Medulla oblongata (tissue), 1 donor: ENCODE data around the gene FFAR4.
A peak's percentile ranks its signal among the peaks of the same experiment; 100 is the strongest.

ENCODE experiments used
- DNase-seq: peaks from one replicate; pipeline ENCODE4 v3.0.0-alpha.2; 2015; ENCODE audit errors: extremely low spot score

The FFAR4 gene

DNA sequence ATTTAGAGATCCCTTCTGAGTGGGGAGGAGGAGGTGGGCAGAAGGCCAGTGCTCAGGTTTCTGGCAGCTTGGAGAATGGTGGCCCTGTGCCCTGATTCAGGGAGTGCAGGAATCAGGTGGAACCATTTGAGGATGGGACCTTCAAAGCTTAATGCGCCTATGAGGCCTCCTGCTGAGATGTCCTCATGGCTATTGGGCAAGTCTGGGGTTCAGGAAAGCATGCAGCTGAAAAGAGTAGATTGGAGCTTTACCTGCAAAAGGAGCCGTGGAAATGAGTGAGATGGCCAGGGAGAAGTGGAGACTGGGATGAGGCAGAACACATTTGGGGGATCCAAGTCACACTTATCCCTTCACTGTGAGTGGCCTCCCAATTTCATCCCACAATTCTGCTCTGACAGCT is 6.1 kb downstream of the FFAR4 start:
- DNase-seq, result no peak

DNA sequence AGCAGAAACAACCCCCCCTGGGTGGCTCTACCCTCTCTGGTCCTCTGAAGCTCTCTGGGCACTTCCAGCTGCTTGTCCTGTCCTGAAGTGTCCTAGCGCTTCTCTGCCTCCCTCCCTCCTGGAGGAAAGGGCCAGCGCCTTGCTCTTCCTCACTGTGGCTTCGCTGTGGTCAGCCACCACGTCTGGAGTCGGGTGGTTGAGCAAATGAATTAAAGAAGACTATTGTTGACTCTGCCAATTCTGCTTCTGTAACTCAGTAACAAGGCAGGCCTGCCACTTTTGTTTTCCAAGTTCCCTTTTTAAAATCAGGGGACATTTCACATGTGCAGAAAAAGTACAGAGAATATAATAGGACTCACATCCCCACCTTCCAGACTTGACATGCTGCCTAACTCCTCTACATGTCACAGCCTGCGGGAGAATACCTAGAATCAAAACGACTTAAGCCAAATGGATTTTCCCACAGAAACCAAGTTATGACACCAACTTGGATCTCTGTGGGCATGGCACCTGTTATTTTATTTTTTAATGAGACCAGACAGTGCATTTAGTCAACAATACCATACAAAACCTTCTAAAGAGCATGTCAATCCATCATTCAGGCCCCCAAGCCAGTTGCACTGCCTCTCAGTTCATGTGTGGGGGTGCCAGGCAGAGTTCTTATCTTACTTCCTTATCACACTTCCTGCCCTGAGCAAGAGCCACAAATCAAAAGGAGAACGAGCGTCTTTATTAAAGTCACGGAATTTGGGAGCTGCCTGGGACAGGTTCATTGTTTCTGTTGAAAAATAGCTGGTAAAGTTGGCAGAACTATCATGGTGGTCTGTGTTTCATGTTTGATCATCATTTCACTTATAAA is 6.8 kb downstream of the FFAR4 start:
- peak; percentile 82 for DNase-seq

GRCh38 chr10:93573924-93574323 is 7.5 kb downstream of the FFAR4 start:
- no peak for DNase-seq

GRCh38 chr10:93576888-93577287 is 10.4 kb downstream of the FFAR4 start:
- DNase-seq, result no peak

DNA sequence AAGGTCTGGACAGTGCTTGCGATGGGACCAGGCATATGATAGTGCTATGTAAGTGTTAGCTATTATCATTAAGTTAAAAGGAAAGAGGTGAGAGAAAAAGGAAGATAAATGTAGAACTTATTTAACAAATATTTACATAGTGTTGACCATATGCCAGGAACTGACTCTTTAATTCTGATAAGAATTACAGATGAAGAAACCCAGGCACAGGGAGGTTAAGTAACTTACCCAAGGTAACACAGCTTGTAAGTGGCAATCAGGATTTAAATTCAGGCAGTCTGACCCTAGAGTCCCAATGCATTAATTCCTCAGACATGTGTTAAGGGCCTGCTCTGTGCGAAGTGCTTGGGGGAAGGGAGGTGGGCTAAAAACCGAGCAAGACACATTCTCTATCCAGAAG is 11.1 kb downstream of the FFAR4 start:
- no peak for DNase-seq

GRCh38 chr10:93579089-93579488 is 12.6 kb downstream of the FFAR4 start:
- no peak for DNase-seq

DNA sequence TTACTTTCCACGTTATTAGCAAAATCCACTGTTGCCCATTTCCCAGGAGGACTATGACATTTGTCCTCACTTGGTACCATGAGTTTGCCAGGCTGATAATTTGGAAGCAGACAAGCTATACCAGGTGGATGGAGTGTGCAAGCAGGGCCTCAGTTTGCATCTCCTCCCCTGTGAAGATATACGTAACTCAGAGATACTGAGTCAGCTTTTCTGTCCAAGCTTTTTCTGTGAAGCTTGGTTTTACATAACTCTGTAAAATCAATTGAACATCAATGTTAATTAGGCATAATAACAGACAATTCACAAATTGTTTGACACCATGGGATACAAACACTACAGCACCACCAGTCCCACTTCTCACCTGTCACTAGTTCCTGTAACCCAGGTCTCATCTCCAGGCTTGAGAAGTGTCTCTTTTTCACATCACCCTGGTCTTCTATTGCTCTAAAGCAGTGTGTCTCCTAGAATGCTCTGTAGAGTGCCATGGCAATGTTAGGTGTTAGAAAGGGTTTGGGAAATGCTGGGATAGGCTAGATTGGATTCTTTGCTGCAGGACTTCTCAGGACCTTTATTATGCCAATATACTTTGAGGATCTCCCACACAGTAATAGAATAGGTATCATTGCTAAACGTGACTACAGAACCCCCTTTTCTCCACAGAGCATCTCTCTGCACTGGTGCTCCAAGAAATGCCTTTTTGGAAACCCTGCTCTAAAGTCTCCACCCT is 13.7 kb downstream of the FFAR4 start:
- no peak for DNase-seq

DNA sequence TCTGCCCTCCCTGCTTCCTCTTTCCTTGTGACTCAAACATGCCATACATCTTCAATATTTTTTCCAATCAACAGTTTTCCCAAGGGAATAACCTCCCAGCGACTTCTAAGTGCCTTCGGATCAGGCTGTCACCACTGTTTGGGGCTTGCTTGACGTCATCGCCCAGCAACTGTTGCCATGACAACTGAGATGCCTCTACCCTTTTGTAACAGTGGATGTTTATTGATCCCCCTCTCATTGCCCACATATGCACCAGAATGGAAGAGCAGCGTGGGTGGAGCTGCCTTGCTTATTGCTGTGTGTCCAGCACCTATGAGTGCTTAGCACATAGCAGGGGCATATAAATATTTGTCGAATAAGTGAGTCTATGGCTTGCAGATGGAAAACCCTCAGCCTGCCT is 14.4 kb downstream of the FFAR4 start:
- no peak for DNase-seq

DNA sequence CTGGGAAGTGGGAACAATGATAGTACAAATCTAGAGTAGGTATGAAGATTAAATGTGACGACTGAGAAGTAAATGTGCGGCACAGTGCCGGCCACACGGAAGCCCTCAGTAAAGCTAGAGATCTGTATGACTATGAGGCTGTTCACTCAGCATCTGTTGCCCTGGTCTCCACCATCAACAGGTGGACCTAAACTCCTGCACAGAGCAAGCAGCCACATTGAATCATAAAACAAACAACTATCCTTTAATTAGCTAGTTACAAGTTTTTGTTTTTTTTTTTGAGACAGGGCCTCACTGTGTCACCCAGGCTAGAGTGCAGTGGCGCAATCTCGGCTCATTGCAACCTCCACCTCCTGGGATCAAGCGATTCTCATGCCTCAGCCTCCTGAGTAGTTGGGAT is 18.0 kb downstream of the FFAR4 start:
- no peak for DNase-seq

DNA sequence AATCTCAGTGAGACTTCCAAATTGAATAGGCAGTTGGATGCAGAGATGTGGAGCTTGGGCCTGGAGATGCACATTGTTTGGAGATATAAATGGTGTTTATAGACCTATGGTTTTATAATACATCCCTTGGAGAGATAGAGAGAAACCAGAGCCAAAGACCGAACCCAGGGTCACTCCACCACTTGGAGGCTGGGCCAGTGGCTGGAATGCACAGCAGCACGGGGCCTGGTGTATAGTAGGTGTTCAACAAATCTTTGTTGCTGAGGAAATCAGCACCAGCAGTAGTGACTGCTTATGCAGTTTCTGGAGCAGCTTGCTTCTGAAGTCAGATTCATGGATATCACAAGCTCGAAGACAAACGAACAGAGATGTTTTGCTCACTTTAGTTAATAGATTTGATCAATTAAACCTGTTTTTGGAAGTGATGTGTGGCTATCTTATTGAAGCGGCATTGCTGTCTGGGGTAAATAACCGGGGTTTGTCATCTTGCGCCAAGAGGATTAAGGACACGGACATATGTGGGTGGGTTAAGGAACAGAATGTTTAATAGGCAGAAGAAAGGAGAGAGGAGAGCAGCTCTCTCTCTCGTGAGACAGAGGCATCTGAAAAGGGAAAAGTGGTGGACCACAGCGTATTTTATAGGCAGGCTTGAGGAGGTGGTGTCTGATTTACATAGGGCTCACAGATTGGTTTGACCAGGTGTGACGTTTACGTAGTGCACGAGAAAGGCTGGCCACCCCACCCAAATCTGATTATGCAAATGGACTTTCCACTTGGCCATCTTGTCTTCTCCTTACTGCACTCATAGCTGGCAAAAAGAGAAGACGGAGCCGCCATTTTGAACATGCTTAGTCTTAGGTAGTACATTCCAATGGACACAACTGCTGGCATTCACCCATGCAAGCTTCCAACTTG is 23.4 kb downstream of the FFAR4 start:
- DNase-seq, result no peak

GRCh38 chr10:93590638-93591037 is 24.2 kb downstream of the FFAR4 start:
- no peak for DNase-seq

DNA sequence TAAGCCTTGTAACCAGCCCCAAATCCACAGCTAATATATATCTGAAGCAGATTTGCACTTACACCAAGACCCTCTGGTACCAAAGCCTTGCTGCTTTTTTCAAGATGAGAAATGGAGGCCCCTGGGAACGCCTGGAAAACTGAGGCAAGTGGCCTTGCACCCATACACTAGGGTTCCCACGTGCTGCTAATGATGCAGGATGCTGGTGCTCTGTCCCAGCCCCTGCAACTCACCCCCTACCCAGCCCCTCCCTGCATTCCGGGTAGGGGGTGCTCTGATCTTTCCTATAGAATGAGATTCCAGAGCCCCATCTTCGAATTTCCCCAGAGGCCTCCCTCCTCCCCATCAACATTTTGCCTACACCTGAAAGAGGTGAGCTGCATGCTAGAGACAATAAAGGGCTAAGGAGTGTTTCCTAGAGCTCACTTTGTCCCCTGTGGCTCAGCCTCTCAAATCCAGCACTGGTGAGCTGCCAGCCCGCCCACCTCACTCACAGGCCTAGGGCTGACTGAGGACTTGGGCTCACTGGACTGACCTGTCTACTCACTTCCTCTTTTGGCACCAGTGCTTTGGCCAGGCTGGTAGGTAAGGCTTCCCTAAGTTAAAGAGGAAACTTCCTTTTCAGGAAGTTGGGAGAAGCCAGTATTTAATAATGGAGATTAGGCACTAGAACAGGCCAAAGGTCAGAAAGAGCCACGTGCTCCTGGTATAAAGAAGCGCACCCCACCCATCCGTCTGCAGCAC is 24.8 kb downstream of the FFAR4 start:
- no peak for DNase-seq

- DNase-seq, result no peak
Measured at GRCh38 chr10:93593254-93593653, 26.8 kb downstream of the FFAR4 start.

DNA sequence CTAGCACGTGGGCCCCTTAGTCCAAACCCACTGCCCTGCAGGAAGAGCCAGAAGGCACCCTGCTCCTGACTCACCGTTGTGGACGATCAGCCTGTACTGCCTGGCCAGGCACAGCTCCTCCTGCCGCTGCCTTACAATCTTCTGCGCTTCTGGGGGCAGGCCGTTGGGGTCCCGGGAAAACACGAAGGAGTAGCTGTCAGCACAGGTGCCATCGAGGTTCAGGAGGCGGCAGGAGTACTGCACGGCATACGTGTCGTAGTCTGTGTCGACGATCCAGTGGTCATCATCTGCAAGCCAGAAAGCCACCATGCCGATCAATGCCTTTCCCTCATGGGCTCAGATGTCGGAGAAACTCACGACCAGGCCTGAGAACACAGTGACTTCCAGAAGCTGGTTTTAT is 27.3 kb downstream of the FFAR4 start:
- DNase-seq, result no peak

GRCh38 chr10:93594518-93594917 is 28.1 kb downstream of the FFAR4 start:
- DNase-seq, result no peak

DNA sequence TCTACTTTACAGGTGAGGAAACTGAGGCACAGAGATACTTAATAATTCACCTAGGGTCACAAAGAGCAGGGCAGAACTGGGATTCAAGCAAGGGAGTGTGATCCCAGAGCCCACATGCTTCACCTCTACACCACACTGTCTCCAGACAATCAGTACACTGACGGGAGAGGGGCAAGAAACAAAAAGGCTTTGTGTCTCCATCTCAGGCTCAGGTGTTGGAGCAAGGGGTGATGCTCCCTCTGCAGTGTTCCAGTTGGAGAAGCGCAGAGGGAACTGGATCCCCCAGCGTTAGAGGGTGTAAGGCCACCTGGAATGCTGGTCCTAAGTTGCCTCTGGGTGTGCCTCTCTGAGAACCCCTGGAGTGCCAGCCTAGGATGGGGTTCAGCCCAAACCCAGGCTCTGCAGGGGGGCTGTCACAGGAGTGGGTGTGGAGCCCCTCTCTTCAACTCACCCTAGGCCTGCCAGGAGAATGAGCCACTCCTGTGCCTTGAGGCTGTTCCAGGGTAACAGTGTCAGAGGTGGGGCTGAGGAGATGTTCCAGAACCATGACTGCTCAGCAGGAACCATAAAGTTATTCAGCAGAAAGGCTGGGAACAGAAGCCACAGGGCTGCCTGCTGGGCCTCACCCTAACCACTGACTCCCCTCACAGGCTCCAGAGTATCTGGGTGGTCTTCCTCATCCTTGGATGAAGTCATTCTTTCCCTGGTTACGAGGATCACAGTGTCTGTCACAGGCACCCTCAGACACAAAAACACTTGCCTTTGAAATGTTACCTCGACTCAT is 29.1 kb downstream of the FFAR4 start:
- DNase-seq, result no peak

GRCh38 chr10:93596539-93596938 is 30.1 kb downstream of the FFAR4 start:
- no peak for DNase-seq

DNA sequence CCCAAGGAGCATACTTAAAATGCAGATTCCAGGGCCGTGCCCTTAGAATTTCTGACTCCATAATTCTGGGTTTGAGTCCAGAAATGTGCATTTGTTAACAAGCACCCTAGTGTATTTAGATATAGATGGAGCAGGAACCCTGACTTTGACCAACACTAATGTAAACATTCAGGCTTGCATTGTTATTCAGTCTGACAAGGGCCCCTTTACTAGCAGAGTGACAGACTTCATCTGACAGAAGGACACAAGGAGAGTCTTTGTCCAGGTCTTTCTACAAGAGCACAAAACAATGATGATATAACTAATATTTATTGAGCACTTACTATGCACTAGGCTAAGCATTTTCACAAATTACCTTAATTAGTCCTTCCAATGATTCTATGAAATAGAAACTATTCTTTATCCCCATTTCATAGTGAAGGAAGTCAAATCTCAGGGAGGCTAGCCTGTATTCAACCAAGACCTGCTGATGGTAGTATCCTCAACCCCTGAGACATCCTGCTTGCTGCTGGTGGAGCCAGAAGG is 30.7 kb downstream of the FFAR4 start:
- DNase-seq, result no peak

DNA sequence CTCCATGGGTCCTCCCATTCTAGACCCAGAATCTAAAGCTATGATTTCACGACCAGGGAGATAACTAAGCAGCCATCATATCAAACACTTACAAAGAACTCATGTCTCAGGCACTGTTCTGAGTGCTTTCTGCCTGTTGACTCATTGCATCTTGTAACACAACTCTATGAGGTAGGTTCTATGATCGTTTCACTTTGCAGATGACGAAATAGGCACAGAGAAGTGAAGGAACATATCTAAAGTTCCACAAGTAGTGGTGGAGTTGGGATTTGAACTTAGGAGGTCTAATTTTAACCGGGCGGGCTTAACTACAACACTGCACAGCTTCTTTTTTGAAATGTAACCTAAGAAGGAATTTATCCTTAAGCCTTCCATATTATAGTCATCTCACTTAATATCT is 31.7 kb downstream of the FFAR4 start:
- no peak for DNase-seq

DNA sequence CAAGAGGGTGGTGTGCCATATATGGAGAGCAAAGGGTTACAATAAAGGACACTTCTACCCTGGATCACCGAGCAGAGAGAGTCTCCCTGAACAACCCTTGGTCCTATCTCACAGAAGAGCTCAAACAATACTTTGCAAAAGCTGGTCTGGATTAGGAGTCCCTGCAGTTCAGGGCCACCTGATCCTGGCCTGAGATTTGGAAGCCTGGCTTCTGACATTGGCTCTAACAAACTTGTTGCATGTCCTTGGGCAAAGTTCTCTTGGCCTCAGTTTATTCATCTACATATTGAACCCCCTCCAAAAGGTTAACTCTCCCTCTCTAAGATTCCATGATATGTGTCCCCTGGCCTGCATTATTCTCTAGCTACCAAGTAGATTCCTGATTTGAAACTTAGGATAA is 32.9 kb downstream of the FFAR4 start:
- no peak for DNase-seq
